ENCODE measurements around the gene DYNC1H1.

DYNC1H1 gene

DNA sequence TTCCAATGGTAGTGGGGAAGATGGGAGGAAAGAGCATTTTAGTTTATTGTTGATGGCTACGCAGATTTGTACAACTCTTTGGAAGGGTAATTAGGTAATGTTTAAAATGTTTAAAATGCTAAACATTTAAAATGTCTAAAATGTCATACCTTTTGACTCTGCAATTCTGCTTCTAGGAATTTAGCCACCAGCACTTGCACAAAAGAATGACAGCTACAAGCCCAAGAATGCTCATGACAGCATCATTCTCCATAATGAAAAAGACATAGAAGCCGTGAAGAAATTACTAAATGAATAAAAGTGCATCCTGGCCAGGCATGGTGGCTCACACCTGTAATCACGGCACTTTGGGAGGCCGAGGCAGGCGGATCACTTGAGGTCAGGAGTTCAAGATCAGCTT, 19.9 kb upstream of the DYNC1H1 start:
- DNase-seq (ENCODE audit: low read depth, low spot score) = no peak

DNA sequence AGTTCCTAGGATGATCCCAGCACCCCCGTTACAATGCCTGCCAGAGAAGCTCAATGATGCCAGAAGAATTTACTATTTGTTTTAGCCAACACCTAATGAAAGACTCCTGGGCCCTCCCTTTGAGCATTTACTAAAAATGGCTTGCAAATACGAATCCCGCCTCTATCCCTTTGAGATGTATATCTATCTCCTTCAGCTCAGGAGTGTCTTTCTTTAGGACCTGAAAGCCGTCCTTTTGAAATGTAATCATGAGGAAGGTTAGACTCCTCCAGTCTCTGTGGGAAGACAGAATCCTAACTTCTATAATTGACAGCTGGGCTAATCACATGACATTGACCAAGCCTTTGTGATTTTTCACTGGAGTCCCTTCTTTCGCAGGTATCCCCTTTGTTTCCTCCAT, 19.2 kb upstream of the DYNC1H1 start:
- DNase-seq (ENCODE audit: low read depth, low spot score) = no peak

DNA sequence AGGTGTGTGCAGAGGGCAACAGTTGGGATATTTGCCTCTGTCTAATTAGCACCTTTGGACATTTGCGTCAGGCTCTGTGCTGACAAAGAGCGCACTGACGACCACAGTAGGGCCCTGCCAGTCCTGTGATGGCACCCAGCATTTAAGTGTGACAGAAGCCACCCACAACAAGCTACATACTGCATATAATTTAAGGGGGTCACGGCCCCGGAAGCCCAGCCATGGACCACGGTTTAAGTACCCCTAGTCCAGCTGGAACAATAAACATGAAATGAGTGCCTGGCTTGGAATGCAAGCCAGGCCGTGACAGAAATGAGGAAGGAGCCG, 16.8 kb upstream of the DYNC1H1 start:
- no peak for DNase-seq (ENCODE audit: low read depth, low spot score)

DNA sequence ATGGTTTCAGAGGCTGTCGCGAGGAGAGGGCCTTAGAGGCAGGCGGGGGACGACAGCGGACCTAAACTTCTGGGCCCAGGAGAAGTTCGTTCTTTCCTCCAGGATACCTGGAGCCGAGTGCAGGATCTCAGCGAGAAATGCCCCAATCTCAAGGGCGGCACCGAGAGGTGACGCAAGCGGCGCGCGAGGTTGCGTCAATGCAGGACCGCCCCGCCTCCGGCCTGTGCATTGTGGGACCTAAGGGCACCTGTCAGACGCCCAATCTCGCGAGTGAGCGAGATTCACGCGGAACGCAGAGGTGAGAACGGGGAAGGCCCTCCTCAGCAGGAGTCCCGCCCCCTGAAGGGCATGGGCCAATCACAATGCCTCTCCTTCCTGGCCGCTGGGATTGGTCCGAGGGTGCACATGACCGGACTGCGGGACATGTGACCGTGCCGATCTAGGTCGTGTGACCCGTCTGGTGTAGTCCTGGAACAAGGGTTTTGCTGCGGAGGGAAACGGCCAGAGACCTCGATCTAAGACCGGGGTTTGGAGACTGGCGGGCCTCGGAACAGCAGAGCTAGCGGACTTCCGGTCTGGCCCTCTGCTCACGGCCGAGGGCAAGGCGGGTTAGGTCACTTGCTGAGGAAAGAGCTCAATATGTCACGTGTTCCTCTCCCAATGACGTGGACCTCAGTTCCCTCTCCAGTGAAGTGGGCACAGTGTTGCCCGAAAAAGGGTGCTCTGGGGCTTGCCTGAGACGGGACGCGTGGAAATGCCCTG, 16.3 kb upstream of the DYNC1H1 start:
- DNase-seq (ENCODE audit: low read depth, low spot score) = peak; percentile 99

DNA sequence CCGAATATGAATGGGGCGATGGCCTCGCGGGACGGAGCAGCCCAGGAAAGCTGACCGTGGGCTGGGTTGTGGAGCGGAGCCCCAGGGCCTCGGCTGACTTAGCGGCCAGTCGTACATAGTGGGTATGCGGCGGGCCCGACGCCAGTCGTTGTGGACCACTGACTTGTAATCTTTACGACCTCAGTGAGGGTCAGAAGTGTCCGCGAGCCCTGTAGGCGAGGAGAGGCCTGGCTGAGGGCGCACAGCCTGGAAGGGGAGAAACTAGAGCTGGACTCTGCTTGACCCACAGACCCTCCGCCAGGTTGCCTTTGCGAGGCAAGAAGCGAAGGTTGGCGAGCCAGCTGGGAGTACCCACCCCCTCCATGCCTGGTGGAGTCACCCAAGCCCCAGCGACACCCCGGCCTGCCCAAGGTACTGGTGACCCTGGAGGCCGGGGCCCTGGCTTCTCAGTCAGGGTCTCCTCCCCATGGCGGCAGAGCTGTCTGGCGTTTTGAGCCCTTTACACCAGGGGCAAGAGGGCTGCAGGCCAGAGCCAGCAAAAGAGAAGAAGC, 15.6 kb upstream of the DYNC1H1 start:
- DNase-seq (ENCODE audit: low read depth, low spot score) = no peak

DNA sequence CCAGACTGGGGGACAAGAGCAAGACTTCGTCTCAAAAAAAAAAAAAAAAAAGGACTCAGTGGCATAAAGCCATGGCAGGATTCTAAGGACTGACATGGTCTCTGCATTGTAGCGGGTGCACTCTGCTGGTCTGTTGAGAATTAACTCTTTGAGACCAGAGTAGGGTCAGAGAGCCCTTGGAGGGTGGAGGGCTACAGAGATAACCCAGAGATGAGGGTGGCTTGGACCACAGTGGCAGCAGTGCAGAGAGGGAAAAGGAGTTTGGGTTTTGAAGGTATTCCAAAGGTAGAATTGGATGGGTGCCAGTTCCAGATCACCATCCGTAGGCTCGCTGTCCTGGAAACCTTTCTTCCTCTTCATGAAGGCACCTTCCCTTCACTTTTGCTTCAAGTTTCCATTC, 14.3 kb upstream of the DYNC1H1 start:
- DNase-seq (ENCODE audit: low read depth, low spot score) = no peak

DNA sequence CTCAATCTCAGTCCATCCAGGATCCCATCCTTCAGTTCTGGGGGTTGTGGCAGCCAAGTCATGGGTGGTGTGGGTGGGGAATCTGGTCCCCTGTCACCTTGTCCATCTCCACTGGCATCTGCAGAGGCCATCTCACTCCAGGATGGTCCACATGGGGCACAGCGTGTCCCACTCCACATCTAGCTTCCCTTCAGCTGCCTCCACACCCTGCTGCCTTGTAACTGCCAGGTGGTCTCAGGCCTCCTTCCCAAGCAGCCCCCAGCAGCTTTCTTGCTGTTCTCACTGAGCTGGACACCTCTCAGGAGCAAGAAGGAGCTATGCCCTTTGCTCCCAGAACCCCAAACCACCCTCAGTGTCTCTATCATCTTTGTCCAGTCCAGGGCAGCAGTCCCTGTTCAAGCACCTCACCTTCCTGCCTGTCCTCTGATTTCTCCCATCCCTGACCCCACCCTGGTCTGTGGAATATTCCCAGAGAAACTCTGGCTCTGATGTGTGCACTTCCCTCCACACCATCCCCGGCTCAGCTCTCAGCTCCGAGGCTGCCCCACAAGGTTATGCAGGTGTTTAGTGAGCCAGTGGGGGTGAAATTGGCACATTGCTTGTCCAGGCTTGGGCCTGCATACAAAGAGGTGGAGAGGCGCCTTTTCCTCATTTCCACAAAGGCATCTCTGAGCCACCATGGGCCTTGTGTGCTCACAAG, 13.7 kb upstream of the DYNC1H1 start:
- no peak for DNase-seq (ENCODE audit: low read depth, low spot score)

DNA sequence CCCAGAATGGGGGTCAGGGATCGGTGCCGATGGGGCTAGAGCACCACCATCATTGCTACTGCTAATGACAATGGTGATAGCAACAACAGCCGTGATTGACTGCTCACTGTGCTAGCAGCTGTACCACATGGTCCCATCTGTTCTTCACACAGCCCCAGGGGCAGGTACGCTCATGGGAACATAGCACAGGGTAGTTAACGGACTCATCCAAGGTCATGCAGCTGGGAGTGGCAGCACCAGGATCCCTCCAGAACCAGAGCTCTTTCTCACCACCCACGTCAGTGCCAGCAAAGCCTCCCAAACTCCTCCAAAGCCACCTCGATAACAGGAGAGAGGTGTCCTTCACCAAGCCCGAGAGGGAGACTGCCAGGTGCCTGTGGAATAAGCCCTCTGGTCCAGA, 11.2 kb upstream of the DYNC1H1 start:
- DNase-seq (ENCODE audit: low read depth, low spot score) = no peak

DNA sequence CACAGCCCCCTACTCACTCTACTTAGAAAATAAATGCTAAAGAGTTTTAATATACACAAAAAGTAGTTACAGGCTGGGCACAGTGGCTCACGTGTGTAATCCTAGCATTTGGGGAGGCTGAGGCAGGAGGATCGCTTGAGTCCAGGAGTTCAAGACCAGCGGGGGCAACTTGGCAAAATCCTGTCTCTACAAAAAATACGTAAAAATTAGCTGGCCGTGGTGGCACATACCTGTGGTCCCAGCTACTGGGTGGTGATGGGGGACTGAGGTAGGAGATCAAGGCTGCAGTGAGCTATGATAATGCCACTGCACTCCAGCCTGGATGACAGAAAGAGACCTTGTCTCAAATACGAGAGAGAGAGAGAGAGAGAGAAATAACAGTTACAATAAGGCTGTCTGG, 9.9 kb upstream of the DYNC1H1 start:
- no peak for DNase-seq (ENCODE audit: low read depth, low spot score)

DNA sequence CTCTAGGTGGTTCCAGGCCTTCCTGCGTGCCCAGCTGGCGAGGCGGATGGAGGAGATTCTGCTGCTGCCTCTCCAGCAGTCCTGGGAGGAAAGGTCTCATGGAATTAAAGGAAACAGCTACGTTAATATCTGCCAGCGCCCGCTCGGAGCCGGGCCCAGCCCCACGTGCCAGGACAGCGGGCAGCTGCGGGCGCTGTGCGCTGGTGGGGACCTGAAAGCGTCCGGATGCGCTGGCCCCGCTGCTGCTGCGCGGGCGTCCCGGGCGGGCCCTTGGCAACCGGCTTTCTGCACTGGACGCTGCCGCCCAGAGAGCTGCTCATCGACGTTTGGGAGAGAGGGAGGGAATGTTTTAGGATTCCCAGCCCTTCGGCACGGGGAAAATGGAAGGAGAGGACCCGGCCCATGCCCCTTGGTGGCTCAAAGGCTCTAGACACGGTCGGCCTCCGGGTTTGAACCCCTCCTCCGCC, 8.6 kb upstream of the DYNC1H1 start:
- DNase-seq (ENCODE audit: low read depth, low spot score) = no peak

DNA sequence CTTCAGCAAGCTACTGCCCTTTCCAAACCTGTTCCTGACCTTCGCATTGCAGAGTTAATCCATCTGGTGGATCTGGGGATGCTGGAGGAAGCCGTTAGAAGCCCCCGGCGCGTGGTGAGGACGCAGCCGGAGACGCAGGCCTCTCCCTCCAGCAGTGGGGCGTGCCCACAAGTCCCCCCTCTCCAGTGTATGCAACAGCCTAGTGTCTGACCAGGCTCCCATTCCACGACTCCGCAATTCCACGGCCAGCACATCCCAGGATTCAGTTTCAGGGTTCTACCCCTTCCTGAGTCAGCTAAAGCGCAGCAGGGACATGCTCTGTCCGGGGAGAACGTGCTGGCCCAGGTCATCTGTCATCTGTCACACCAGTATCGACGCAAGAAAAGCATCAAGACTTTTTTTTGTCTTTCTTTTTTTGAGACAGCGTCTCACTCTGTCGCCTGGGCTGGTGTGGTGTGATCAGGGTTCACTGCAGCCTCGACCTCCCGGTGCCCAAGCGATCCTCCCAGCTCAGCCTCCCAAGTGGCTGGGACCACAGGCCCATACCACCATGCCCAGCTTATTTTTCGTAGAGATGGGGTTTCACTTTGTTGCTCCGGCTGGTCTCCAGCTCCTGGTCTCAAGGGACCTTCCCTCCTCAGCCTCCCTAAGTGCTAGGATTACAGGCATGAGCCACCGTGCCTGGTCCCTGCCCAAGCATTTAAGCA, 8.0 kb upstream of the DYNC1H1 start:
- no peak for DNase-seq (ENCODE audit: low read depth, low spot score)

DNA sequence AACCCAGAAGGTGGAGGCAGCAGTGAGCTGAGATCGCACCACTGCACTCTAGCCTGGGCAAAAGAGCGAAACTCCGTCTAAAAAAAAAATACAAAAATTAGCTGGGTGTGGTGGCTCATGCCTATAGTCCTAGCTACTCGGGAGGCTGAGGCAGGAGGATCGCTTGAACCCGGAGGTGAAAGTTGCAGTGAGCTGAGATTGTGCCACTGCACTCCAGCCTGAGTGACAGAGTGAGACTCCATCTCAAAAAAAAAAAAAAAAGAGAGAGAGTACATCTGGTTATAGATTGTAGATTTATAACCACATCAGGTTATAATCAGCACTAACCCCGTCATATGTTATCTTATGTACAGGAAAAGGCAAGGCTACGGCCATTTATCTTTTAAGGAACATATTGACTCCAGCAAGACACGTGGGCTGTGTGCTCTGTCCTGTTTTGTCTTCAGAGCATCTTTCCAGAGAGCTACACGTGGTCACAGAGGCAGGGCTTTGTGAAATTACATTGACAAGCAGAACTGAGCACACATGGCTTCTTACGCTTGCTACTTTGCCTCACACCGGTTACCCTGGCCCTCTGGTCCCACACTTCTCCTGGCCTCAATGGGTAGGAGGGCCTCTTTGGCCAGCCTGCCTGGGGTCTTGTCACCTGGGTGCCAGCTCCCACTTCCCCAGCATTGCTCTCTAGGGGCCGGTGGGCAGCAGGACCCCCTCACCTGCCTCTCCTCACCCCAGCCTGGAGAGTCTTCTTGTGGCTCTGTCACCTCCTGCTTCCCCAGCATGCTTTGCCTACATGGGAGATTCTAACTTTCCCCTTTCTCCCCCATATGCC, 6.8 kb upstream of the DYNC1H1 start:
- DNase-seq (ENCODE audit: low read depth, low spot score) = no peak

DNA sequence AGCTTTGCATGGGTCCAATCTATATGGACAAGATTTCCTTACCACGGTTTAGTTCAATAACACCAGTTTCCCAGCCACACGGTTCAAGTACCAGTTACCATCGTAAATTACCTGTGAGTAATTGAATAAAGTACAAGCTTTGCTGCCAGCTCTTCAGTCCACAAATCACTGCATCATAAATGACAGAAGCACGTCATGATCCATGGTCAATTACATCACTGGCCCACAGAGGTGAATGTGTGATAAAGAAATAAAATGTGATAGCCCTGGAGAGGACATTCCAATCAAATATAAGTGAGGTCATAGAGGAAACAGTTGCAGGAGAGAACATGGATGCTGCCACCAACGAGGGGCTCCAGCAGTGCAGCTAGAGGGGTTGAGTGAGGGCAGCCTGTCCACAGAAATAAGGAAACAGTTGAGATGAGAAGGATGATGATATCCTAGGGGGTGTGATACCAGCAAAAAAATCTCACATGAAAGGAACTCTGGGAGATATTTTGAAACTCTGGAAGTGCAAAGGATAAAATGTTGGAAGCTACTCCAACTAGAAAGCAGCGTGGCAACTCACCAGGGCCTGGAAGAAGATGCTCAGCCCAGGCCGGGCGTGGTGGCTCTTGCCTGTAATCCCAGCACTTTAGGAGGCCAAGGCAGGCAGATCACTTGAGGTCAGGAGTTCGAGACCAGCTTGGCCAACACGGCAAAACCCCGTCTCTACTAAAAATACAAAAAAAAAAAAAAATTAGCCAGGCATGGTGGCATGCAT, 5.8 kb upstream of the DYNC1H1 start:
- DNase-seq (ENCODE audit: low read depth, low spot score) = no peak

DNA sequence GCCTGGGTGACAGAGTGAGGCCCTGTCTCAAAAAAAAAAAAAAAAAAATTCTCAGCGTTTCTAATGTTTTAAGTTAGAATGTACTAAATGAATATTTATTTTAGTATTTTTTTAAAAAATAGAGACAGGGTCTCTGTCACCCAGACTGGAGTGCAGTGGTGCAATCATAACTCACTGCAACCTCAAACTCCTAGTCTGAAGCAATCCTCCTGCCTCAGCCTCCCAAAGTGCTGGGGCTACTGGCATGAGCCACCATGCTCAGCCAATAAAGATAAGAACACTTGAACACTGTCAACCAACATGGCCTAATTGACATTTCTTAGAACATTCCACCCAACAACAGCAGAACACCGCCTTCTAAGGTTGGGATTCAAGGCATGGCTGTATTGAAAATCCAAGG, 5.1 kb upstream of the DYNC1H1 start:
- no peak for DNase-seq (ENCODE audit: low read depth, low spot score)

DNA sequence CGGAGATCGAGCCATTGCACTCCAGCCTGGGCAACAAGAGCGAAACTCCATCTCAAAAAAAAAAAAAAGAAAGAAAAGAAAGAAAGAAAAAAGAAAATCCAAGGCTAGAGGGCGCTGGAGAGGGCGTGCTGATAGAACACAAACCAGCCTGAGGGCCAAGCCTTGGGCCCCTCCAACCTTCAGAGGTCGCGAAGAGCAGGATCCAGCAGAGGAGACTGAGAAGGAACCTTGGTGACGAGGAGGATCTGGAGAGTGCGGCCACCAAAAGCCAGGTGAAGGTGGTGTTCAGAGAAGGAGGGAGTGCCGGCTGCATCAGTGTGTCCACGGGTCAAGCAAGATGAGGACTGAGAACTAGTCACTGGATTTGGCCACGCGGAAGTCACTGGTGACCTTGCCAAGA, 4.1 kb upstream of the DYNC1H1 start:
- DNase-seq (ENCODE audit: low read depth, low spot score) = no peak

DNA sequence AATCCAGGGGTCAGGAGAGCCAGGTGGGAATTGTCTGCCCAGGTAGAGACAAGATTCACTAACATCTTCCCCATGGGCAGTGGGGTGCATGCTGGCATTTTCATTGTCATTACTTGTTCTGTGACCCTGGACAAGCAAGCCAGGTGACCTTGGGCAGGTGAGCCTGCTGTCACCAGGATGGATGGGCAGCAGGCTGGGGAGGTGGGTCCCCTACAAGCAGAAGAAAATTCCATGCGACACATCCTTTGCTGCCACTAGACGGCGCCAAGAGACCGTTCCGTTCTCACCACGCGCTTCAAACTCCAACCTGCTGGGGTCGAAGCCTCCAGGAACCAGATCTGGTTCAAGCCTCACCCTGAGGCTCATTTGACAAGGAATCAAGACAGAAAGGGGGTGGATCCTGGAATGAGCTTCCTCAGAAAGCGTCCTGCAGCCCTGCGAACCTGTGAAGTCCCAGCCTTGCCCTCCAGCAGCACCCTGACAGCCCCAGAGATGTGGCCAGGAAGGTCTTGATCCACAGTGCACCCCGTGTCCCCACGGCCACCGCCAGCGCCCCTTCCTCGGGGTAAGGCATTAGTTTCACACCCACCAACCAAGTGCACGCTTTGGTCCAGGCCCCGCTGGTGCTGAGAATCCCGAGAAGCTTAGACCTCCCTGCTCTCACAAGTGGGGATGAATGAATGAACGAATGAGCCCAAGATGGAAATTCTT, 3.2 kb upstream of the DYNC1H1 start:
- peak; percentile 50 for DNase-seq (ENCODE audit: low read depth, low spot score)

DNA sequence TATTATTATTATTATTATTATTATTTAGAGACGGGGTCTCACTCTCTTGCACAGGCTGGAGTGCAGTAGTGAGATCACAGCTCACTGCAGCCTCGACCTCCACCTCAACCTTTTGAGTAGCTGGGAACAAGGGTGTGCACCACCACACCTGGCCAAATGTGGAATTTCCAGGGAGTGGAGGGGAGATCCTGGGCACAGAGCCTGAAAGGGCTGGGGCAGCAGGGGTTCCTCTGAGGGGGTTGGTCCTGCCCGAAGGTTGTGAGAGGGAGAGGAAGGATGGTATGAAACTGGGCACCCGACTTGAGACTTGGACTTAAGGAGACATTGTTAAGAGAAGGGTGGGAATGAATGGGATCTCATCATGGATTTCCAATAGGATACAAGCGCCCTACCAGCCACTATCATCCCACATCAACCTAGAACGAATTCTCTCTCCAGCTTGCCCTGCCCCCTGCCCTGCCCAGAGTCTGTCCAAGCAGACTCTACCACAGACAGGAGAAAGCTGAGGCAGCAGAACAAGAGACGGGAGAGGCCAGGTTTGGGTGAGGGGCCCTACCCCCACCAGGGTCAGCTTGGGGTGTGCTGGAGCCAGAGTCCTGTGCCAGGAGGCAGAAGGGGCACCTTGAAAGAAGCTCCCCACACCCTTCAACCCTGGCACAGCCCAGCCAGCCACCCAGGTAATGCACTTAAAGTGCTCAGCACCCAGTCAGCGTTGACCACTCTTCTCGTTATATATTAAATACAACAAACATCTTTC, 2.4 kb upstream of the DYNC1H1 start:
- no peak for DNase-seq (ENCODE audit: low read depth, low spot score)

DNA sequence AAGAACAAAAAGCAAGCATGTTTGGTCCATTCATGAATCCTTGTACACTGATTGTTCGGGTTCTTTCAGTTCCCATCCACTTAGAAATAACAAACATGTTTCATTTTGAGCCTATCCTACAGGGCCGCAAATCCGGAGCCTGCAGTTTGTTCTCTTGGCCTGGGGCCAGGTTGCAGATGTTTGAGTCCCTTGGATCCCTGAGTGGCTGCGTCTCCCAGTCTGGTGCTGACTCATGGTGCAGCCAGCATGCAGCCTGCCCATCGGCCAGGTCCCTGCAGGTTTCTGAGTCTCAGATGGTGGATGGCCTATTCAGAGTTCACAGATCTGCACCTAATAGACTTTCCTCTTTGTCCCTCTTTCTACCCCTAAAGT, 1.9 kb upstream of the DYNC1H1 start:
- no peak for DNase-seq (ENCODE audit: low read depth, low spot score)

DNA sequence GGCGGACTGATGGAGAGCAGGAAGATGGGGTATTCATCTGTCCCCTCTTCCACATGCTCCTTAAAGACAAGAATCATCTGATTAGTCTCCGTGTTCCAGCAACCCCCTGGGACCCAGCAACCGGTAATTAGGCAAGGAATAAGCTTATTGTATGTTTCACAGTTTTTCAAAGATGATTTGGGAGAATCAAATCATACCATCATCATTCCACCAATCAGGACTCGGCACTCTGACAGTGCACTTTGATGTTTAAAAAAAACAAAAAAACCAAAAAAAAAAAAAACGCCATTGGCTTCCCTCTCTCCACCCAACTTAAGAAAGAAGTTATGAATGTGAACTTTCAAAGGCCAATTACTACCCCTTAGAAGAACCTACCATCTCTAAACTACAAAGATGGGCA, 1.3 kb upstream of the DYNC1H1 start:
- DNase-seq (ENCODE audit: low read depth, low spot score) = no peak

Data from activated naive CD8-positive, alpha-beta T cell treated with anti-CD3 and anti-CD28 coated beads, Interleukin-2, amount 50 U/mL, for 16 hours (primary cell).